Keratinocyte (primary cell): ENCODE results near the gene SLC26A5. TPM values are rescaled to one million over a fixed set of nuclear protein-coding genes. Genes with fewer than 3 reads are reported as not detected.

Experiments used
- DNase-seq: peaks from one replicate; pipeline ENCODE4 v3.0.0-alpha.2; 2011; ENCODE audit warnings: low read depth, missing footprints, low spot score
- FAIRE-seq: peaks from 2 replicates; lab custom pipeline; 2011; peaks lifted over from hg19 to GRCh38; lab: Jason Lieb, UNC
- H2AFZ ChIP-seq: 2 replicates; pipeline ENCODE4 v1.6.0; 2012; ENCODE audit warnings: low read length, control low read depth, inconsistent platforms; ENCODE audit not compliant: control insufficient read depth
- H3K27ac ChIP-seq: 2 replicates; pipeline ENCODE4 v1.5.1; 2011; ENCODE audit warnings: low read length; ENCODE audit not compliant: control insufficient read depth, insufficient read depth
- H3K27me3 ChIP-seq: 3 replicates; pipeline ENCODE4 v1.6.0; 2011; ENCODE audit warnings: low read length; ENCODE audit not compliant: control insufficient read depth, insufficient read depth; ENCODE audit errors: extremely low read depth
- H3K36me3 ChIP-seq, 2 experiments: 2 replicates in 1 of 2; 3 replicates in 1 of 2; pipeline ENCODE4 v1.5.1; 2011; ENCODE audit warnings: low read length in 2 of 2, mild to moderate bottlenecking in 1 of 2; ENCODE audit not compliant: control insufficient read depth in 2 of 2, insufficient read depth in 2 of 2; ENCODE audit errors: extremely low read depth in 1 of 2
- H3K4me1 ChIP-seq: 3 replicates; pipeline ENCODE4 v1.5.1; 2011; ENCODE audit warnings: low read length; ENCODE audit not compliant: control insufficient read depth, insufficient read depth; ENCODE audit errors: extremely low read depth
- H3K4me2 ChIP-seq: 3 replicates; pipeline ENCODE4 v1.6.0; 2011; ENCODE audit warnings: low read depth, low read length; ENCODE audit not compliant: control insufficient read depth, insufficient read depth; ENCODE audit errors: extremely low read depth
- H3K4me3 ChIP-seq, 3 experiments: fragments of 200-600 bp in 1 of 3; sonication (generic) in 1 of 3; 2 replicates in 2 of 3; 3 replicates in 1 of 3; pipeline ENCODE4 v1.5.1; 2011 to 2016; ENCODE audit warnings: low read length in 3 of 3, mild to moderate bottlenecking in 3 of 3, control low read depth in 2 of 3, inconsistent platforms in 1 of 3, low read depth in 1 of 3, mixed read lengths in 1 of 3, mixed run types in 1 of 3, moderate library complexity in 1 of 3; ENCODE audit not compliant: control insufficient read depth in 2 of 3, insufficient read depth in 2 of 3; ENCODE audit errors: extremely low read depth in 1 of 3
- H3K79me2 ChIP-seq: 2 replicates; pipeline ENCODE4 v1.6.0; 2012; ENCODE audit warnings: low read length; ENCODE audit not compliant: control insufficient read depth, insufficient read depth
- H3K9ac ChIP-seq: 3 replicates; pipeline ENCODE4 v1.6.0; 2011; ENCODE audit warnings: low read length; ENCODE audit not compliant: control insufficient read depth, insufficient read depth; ENCODE audit errors: extremely low read depth
- H3K9me1 ChIP-seq: 3 replicates; pipeline ENCODE4 v1.6.0; 2011; ENCODE audit warnings: low read length; ENCODE audit not compliant: control insufficient read depth, insufficient read depth; ENCODE audit errors: extremely low read depth
- H3K9me3 ChIP-seq: 2 replicates; pipeline ENCODE4 v1.5.1; 2012; ENCODE audit warnings: low read depth, low read length; ENCODE audit not compliant: control insufficient read depth
- H4K20me1 ChIP-seq: 3 replicates; pipeline ENCODE4 v1.6.0; 2011; ENCODE audit warnings: low read length; ENCODE audit not compliant: control insufficient read depth, insufficient read depth; ENCODE audit errors: extremely low read depth
- EZH2 ChIP-seq: IDR thresholded peaks from one replicate; pipeline ENCODE4 v1.6.1; 2012; ENCODE audit warnings: inconsistent platforms, mild to moderate bottlenecking, low read length, moderate library complexity
- dilution Hi-C: fragments of 300-500 bp; cut with MboI; formaldehyde crosslinking; loops from one replicate; pipeline ENCODE4 v1.7.0; 2020; ENCODE audit warnings: low sequenced_read_pairs; ENCODE audit not compliant: extremely low pct_ligation_motif_present
- polyA plus RNA-seq, 5 experiments: library from polyadenylated mRNA; depleted of rRNA in 3 of 5; stranded (reverse) in 3 of 5; stranded (forward) in 1 of 5; unstranded in 1 of 5; fragments of >200 nt; gene quantifications; 1 replicate in 1 of 5; 2 replicates in 3 of 5; 3 replicates in 1 of 5; pipeline versions ENCODE4 v1.2.1 to v1.2.3, GENCODE V29; 2011 to 2012; ENCODE audit warnings: missing spikeins in 2 of 5, low read depth in 1 of 5, low replicate concordance in 1 of 5
- TF ChIP-seq, protein P1 (sequence below), 3 experiments: IDR thresholded peaks in 1 of 3; conservative IDR thresholded peaks in 1 of 3; optimal IDR thresholded peaks in 1 of 3; 2 replicates in 2 of 3; 3 replicates in 1 of 3; pipeline versions ENCODE3 to v1.5.1; 2011; ENCODE audit warnings: low read length in 3 of 3, mild to moderate bottlenecking in 3 of 3, moderate library complexity in 2 of 3, control low read depth in 1 of 3, inconsistent platforms in 1 of 3; ENCODE audit not compliant: insufficient read depth in 2 of 3; ENCODE audit errors: extremely low read depth in 1 of 3

The SLC26A5 gene
- polyA plus RNA-seq, 1 donor (not counting 4 experiments of a cell fraction or from before 2014, with no cell fraction given), result not detected

GRCh38 chr7:103420857-103421384, 25.1 kb downstream of the SLC26A5 start:
- Histone ChIP-seq H3K4me3 (no peak overlapping the region), H3K9me1 (no peaks in the 10 kb centered on the region), H4K20me1 (no peaks in the 10 kb centered on the region), H3K36me3 (no peaks in the 10 kb centered on the region), H2AFZ (no peak overlapping the region), H3K27me3 (no peaks in the 10 kb centered on the region), H3K4me2 (no peak overlapping the region), H3K9me3 (no peaks in the 10 kb centered on the region), H3K27ac (no peak overlapping the region), H3K79me2 (no peaks in the 10 kb centered on the region), H3K4me1 (no peaks in the 10 kb centered on the region), H3K9ac (no peak overlapping the region)
- TF ChIP-seq EZH2, result no peak
- TF ChIP-seq, protein P1, sequence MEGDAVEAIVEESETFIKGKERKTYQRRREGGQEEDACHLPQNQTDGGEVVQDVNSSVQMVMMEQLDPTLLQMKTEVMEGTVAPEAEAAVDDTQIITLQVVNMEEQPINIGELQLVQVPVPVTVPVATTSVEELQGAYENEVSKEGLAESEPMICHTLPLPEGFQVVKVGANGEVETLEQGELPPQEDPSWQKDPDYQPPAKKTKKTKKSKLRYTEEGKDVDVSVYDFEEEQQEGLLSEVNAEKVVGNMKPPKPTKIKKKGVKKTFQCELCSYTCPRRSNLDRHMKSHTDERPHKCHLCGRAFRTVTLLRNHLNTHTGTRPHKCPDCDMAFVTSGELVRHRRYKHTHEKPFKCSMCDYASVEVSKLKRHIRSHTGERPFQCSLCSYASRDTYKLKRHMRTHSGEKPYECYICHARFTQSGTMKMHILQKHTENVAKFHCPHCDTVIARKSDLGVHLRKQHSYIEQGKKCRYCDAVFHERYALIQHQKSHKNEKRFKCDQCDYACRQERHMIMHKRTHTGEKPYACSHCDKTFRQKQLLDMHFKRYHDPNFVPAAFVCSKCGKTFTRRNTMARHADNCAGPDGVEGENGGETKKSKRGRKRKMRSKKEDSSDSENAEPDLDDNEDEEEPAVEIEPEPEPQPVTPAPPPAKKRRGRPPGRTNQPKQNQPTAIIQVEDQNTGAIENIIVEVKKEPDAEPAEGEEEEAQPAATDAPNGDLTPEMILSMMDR (optimal IDR thresholded peaks at IDR 0.05 in 1 of 3, IDR thresholded peaks at IDR 0.05 in 1 of 3, conservative IDR thresholded peaks at IDR 0.05 in 1 of 3; ENCODE audit: extremely low read depth in 1 of 3, insufficient read depth in 2 of 3, low read length in 3 of 3), result no peak
- no peak for DNase-seq
- dilution Hi-C loops, result no loop called here
- FAIRE-seq, result no peak

- no peak overlapping the region for H3K4me2 ChIP-seq
- TF ChIP-seq, protein P1 (optimal IDR thresholded peaks at IDR 0.05 in 1 of 3, IDR thresholded peaks at IDR 0.05 in 1 of 3, conservative IDR thresholded peaks at IDR 0.05 in 1 of 3; ENCODE audit: extremely low read depth in 1 of 3, insufficient read depth in 2 of 3, low read length in 3 of 3), result no peak
- TF ChIP-seq EZH2, result no peak
- no peaks in the 10 kb centered on the region for H3K4me1 ChIP-seq
- FAIRE-seq, result no peak
- no peak overlapping the region for H2AFZ ChIP-seq
- H3K27me3 ChIP-seq, result no peaks in the 10 kb centered on the region
- H3K79me2 ChIP-seq, result no peaks in the 10 kb centered on the region
- no peak overlapping the region for H3K4me3 ChIP-seq
- dilution Hi-C loops, result no loop called here
- no peak overlapping the region for H3K9ac ChIP-seq
- H3K27ac ChIP-seq, result no peak overlapping the region
- DNase-seq, result no peak
- H3K36me3 ChIP-seq, result no peaks in the 10 kb centered on the region
- no peaks in the 10 kb centered on the region for H3K9me3 ChIP-seq
- no peaks in the 10 kb centered on the region for H4K20me1 ChIP-seq
- no peaks in the 10 kb centered on the region for H3K9me1 ChIP-seq
Measured at GRCh38 chr7:103418241-103418640, 27.8 kb downstream of the SLC26A5 start.
